Activated CD8-positive, alpha-beta memory T cell treated with anti-CD3 and anti-CD28 coated beads, Interleukin-2, amount 50 U/mL, for 24 hours (primary cell): ENCODE measurements around the gene SCAND1.
"Not testable (repeated sequence)": the region's sequence is repeated elsewhere in the genome, so short reads cannot be mapped to it uniquely, and the experiment has no call there.

Experiments used
- DNase-seq: peaks from one replicate; pipeline ENCODE4 v3.0.0-alpha.2; 2020; ENCODE audit errors: extremely low read depth

SCAND1 gene

GRCh38 chr20:35954200-35954906, at the start of gene SCAND1:
Gene SCAND1 (minus strand): TSS chr20:35954502. CDS start chr20:35954284, 218 bp downstream.
- DNase-seq, result peak; percentile 94

GRCh38 chr20:36004045-36004444, 49.7 kb upstream of the SCAND1 start:
- DNase-seq, result no peak

GRCh38 chr20:36002855-36003254, 48.6 kb upstream of the SCAND1 start:
- no peak for DNase-seq

- DNase-seq, result not testable (repeated sequence)
These were observed 47.0 kb upstream of the SCAND1 start for GRCh38 chr20:36001331-36001730.

GRCh38 chr20:35996492-35996891, 42.2 kb upstream of the SCAND1 start:
- DNase-seq, result not testable (repeated sequence)

GRCh38 chr20:35994994-35995453, 40.7 kb upstream of the SCAND1 start:
- peak; percentile 53 for DNase-seq

GRCh38 chr20:35992713-35993335, 38.5 kb upstream of the SCAND1 start:
- peak; percentile 2 for DNase-seq

- DNase-seq, result no peak
These were observed 37.0 kb upstream of the SCAND1 start for GRCh38 chr20:35991142-35991771.

- DNase-seq, result no peak
These were observed 34.7 kb upstream of the SCAND1 start for GRCh38 chr20:35988910-35989463.

- no peak for DNase-seq
These were observed 31.5 kb upstream of the SCAND1 start for GRCh38 chr20:35985806-35986205.

GRCh38 chr20:35984382-35984781, 30.1 kb upstream of the SCAND1 start:
- DNase-seq, result no peak

GRCh38 chr20:35981969-35982368, 27.7 kb upstream of the SCAND1 start:
- DNase-seq, result no peak

GRCh38 chr20:35979544-35979943, 25.2 kb upstream of the SCAND1 start:
- DNase-seq, result no peak

GRCh38 chr20:35978041-35978513, 23.8 kb upstream of the SCAND1 start:
- no peak for DNase-seq

- DNase-seq, result no peak
These were observed 21.5 kb upstream of the SCAND1 start for GRCh38 chr20:35975576-35976373.

- DNase-seq, result no peak
These were observed 20.0 kb upstream of the SCAND1 start for GRCh38 chr20:35974256-35974655.

- no peak for DNase-seq
These were observed 18.2 kb upstream of the SCAND1 start for GRCh38 chr20:35972462-35972861.

GRCh38 chr20:35971981-35972380, 17.7 kb upstream of the SCAND1 start:
- no peak for DNase-seq

GRCh38 chr20:35968930-35969329, 14.6 kb upstream of the SCAND1 start:
- no peak for DNase-seq

- no peak for DNase-seq
These were observed 13.8 kb upstream of the SCAND1 start, which contains the start of gene CNBD2 for GRCh38 chr20:35967979-35968640. Gene CNBD2 (plus strand): TSS chr20:35968590. CDS start chr20:35968763, 173 bp downstream.

GRCh38 chr20:35963878-35964277, 9.6 kb upstream of the SCAND1 start:
- DNase-seq, result no peak
